Activated naive CD4-positive, alpha-beta T cell (primary cell): ENCODE results near the gene CDAN1.

ENCODE experiments used
- DNase-seq, 4 experiments: peaks; one replicate each; lab custom pipeline; 2025; lab: John Stamatoyannopoulos, UW

Gene CDAN1

GRCh38 chr15:42735382-42736165 is 1.4 kb downstream of the CDAN1 start:
- no peak for DNase-seq

- no peak for DNase-seq
Observed at GRCh38 chr15:42734076-42734672, 2.8 kb downstream of the CDAN1 start.

DNA sequence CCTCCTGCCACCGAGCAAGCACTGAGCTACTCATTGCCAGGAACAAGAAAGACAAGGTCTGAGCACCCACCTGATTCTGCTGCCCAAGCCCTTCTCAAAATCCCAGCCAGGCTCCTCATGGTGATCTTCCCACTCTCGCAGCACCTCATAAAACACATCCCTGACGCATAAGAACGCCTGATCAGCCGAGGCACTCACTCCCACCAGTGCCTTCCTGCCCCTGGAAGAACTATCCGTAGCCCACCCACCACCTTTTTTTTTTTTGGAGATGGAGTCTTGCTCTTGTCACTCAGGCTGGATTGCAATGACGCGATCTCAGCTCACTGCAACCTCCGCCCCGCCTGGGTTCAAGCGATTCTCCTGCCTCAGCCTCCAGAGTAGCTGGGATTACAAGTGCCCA is 3.9 kb downstream of the CDAN1 start:
- DNase-seq = no peak

GRCh38 chr15:42732095-42732827 is 4.7 kb downstream of the CDAN1 start:
- DNase-seq = no peak

DNA sequence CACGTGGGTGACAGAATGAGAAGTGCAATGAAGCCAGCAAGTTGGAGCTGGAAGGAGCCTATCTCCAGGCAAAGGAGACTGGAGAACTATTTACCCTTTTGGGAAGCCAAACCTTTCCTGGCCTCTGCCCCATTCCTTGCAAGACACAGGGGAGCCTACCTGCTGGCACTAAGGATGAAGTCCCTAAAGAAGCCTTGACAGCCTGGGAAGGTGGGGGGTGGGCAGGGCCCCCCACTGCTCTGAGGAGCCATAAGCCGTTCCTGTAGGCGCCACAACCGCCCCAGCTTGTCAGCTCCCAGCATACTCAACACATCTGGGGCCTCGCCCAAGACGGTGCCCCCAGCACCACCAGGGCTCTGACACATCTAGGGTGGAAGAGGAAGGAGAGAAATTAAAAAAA is 5.5 kb downstream of the CDAN1 start:
- no peak for DNase-seq

GRCh38 chr15:42730536-42730935 is 6.4 kb downstream of the CDAN1 start:
- no peak for DNase-seq

- DNase-seq = no peak
Observed at GRCh38 chr15:42730135-42730534, 6.8 kb downstream of the CDAN1 start.

- DNase-seq = no peak
Observed at GRCh38 chr15:42729409-42729808, 7.5 kb downstream of the CDAN1 start.

DNA sequence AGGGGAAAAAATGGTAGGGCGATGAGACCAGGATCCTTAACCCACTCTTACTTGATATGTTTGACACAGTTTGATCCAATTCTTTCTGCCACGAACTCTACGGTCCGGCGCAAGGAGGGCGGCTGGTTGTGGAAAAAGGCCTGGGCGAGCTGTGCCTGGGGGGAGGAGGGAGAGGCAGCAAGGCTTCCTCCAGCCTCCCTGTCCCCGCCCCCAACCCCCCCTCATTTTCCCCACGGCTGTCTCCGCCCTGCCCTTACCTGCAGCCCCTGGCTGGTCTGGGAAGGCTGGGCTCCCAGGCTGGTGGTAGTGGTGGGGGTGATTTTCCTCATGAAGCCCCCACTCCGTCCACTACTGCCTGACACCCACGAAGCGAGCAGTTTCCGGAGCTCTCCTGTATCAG is 8.0 kb downstream of the CDAN1 start:
- no peak for DNase-seq

- DNase-seq = no peak
Observed at GRCh38 chr15:42728560-42728959, 8.4 kb downstream of the CDAN1 start.

DNA sequence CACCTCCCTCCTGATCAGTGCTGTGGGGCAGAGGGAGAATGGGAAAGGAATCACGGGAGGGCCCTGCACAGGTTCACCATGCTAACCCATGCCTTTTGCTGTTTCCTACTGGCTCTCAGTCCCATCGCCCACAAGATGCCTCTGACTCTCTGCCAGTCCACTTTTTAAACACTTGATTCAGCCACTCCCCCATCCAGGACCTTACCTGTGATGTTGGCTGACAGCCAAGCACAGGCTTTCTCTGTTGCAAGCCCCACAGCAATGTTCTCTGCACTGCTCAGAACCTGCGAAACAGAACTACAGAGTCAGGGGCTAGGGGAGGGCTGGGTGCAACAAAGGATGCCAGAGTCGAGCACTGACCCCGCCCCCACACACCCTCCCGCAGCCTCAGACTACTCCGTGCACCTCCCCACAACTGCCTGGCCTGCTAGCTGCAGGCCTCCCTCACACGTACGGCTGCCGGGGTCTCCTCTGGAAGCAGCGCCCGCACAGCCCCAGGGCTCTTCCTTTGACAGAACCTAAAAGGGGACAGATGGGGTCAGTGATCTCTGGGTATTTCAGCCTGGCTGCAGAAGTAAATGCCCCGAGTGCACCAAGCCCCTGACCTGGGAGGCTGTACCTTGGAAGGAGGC is 9.1 kb downstream of the CDAN1 start:
- DNase-seq = no peak

GRCh38 chr15:42726114-42726513 is 10.8 kb downstream of the CDAN1 start:
- DNase-seq = no peak

DNA sequence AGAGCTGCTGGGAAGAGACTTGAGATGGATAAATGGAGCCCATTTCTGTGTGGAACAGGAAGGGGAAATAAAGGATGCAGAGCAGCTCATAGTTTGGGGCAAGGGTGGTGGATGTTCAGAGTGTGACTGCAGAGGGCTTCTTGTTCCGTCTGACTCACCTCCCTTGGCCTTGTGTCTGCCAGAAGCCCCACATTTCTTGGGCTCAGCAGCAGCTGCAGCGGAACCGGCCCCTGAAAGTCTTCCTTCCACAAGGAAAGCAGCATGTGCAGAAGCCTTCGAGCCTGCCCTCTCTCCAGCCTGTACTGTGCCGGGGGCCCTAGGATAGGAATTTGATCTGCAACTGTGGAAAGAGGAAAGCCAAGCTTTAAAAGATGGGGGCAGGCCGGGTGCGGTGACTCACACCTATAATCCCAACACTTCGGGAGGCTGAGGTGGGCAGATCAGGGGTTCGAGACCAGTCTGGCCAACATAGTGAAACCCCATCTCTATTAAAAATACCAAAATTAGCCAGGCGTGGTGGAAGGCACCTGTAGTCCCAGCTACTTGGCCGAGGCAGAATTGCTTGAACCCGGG is 11.5 kb downstream of the CDAN1 start:
- no peak for DNase-seq

- DNase-seq = no peak
Observed at GRCh38 chr15:42724276-42724675, 12.7 kb downstream of the CDAN1 start.

- DNase-seq = no peak
Observed at GRCh38 chr15:42723068-42723467, 13.9 kb downstream of the CDAN1 start.

DNA sequence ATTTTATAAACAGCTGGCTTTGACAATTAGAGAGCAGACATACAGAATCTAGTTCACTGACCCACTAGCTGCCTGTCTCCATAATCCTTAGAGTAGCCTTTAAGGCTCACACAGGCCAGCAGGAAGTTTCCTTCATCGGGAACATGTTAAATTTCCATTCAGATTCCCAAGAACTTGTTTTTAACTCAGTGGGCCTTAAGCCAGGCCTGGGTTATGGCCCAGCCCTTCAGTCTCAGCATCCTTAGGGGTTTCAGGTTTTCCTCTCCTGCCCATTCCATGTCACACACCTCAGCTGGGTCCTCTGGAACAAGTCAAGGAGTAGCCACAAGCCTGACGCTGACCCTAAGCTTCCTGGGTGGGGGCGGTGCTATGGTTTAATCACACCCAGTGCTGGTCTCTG is 15.0 kb downstream of the CDAN1 start:
- DNase-seq = no peak

GRCh38 chr15:42721016-42721415 is 15.9 kb downstream of the CDAN1 start:
- no peak for DNase-seq

DNA sequence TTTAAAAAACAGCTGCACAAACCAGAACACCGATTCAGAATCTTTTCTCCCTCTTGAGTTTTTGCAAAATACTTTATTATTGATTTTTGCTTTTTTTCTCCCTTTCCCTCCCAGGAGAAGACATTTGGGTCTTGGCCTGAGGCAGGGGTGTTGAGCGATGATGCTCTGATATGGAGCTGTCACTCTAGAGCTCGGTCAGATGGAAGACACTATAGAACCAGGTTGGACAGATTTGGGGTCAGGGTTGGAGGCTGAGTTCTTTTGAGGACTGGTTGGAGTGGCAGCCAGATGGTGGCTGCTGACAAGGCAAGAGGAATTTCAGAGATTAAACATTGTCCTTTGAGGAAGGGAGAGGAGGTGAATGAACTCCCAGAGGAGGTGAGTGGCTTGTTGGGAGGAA is 16.9 kb downstream of the CDAN1 start:
- no peak for DNase-seq

DNA sequence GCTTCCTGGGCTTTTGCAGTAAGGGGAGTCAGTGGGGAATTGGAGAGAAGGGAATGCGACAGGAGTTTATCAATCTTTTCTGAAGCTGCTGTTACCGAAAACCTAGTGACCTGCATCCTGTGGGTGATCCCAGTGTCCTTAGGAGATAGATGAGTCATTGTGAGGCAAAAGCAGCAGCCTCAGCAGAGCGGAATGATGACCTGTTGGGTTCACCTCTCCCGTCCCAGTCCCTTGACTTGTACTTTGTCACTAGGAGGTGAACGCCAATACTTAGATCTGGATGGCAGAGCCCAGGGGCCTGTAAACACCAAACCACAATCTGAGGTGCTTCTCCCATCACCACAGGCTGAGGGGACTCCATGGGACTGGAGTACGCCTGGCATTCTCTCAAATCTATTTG is 17.9 kb downstream of the CDAN1 start:
- no peak for DNase-seq

DNA sequence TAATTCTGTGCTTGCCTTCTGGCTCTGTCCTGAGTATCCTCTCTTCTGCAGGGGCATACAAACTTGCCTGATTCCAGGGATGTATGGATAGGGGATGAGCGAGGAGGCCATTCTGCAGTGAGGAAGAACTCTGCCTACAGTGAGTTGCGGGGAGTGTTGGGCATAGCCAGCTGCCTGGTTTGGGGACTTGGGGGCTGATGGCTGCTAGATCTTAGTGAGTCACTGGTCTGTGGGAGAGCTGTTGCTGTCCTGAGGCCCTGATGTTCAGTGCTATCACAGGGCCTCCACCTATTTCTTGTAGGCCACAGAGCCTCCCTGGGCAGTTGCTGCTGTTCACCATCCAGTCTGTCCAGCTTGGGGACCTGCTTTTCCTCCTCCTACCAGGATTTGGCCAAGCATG is 20.3 kb downstream of the CDAN1 start:
- no peak for DNase-seq

- DNase-seq = no peak
Observed at GRCh38 chr15:42716125-42716524, 20.8 kb downstream of the CDAN1 start.

GRCh38 chr15:42712584-42712983 is 24.3 kb downstream of the CDAN1 start:
- DNase-seq = no peak
